Measurements from ENCODE around the gene MFAP4.

DNA sequence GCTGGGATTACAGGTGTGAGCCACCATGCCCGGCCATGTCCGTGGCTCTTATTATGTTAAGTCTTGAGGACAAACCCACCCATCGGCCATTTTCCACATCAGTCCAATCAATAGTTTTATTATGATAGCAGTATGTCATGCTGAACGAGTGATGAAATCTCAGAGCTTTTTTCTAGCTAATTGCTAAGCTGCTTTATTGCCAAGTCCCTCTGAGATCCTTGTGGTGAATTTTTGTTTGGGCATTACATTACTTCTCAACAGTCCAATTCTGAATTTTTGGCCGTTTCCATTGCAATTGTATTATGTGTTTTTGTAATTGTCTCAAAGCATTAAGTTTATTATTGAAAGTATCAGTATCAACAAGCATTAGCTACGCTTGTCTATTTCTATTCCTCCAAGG lies 34.9 kb upstream of the MFAP4 start:
- TF ChIP-seq, protein P1, sequence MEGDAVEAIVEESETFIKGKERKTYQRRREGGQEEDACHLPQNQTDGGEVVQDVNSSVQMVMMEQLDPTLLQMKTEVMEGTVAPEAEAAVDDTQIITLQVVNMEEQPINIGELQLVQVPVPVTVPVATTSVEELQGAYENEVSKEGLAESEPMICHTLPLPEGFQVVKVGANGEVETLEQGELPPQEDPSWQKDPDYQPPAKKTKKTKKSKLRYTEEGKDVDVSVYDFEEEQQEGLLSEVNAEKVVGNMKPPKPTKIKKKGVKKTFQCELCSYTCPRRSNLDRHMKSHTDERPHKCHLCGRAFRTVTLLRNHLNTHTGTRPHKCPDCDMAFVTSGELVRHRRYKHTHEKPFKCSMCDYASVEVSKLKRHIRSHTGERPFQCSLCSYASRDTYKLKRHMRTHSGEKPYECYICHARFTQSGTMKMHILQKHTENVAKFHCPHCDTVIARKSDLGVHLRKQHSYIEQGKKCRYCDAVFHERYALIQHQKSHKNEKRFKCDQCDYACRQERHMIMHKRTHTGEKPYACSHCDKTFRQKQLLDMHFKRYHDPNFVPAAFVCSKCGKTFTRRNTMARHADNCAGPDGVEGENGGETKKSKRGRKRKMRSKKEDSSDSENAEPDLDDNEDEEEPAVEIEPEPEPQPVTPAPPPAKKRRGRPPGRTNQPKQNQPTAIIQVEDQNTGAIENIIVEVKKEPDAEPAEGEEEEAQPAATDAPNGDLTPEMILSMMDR (IDR thresholded peaks at IDR 0.05; ENCODE audit: low read depth, low read length, missing input control) = no peak
- TF ChIP-seq, protein P2, sequence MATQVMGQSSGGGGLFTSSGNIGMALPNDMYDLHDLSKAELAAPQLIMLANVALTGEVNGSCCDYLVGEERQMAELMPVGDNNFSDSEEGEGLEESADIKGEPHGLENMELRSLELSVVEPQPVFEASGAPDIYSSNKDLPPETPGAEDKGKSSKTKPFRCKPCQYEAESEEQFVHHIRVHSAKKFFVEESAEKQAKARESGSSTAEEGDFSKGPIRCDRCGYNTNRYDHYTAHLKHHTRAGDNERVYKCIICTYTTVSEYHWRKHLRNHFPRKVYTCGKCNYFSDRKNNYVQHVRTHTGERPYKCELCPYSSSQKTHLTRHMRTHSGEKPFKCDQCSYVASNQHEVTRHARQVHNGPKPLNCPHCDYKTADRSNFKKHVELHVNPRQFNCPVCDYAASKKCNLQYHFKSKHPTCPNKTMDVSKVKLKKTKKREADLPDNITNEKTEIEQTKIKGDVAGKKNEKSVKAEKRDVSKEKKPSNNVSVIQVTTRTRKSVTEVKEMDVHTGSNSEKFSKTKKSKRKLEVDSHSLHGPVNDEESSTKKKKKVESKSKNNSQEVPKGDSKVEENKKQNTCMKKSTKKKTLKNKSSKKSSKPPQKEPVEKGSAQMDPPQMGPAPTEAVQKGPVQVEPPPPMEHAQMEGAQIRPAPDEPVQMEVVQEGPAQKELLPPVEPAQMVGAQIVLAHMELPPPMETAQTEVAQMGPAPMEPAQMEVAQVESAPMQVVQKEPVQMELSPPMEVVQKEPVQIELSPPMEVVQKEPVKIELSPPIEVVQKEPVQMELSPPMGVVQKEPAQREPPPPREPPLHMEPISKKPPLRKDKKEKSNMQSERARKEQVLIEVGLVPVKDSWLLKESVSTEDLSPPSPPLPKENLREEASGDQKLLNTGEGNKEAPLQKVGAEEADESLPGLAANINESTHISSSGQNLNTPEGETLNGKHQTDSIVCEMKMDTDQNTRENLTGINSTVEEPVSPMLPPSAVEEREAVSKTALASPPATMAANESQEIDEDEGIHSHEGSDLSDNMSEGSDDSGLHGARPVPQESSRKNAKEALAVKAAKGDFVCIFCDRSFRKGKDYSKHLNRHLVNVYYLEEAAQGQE (IDR thresholded peaks at IDR 0.05) = no peak
- TF ChIP-seq JUND (IDR thresholded peaks at IDR 0.05) (no peak), YY1 (IDR thresholded peaks at IDR 0.05) (no peak), GABPA (IDR thresholded peaks at IDR 0.05 in 1 of 2, conservative IDR thresholded peaks at IDR 0.05 in 1 of 2) (no peak)
- TF ChIP-seq, protein P3, sequence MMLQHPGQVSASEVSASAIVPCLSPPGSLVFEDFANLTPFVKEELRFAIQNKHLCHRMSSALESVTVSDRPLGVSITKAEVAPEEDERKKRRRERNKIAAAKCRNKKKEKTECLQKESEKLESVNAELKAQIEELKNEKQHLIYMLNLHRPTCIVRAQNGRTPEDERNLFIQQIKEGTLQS (IDR thresholded peaks at IDR 0.05) = no peak

Measured in liver (tissue), 3 donors.